ENCODE data around the gene CNTNAP4.

CNTNAP4 gene

GRCh38 chr16:76276745-76277438 is at the start of gene CNTNAP4:
Gene CNTNAP4 (plus strand): TSS chr16:76277401. CDS start chr16:76277663, 262 bp downstream.
- no peak for DNase-seq (ENCODE audit: low read depth in 2 of 2)

DNA sequence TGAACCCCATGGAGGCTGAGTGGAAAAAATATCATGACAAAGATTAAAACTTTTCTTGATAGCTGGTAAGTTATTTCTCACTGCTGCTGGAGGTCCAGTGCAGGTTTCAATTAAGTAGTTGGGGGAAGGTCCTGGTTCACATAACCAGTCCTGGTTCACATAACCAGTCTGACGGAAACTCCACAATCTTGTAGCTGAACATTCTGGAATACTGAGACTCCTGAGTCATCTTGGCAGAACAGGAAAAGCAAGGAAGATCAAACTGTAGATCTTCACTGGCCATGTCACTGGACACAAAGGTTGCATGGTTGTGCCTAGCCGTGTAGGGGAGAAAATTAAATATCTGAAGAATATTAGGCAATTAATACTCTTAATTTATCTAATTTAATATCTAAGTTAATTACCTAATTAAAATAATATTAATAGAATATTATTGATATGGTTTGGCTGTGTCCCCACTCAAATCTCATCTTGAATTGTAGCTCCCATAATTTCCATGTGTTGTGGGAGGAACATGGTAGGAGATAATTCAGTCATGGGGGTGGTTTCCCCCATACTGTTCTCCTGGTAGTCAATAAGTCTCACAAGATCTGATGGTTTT is 48.6 kb upstream of the CNTNAP4 start:
- DNase-seq (ENCODE audit: low read depth in 2 of 2): no peak

GRCh38 chr16:76232704-76233103 is 44.5 kb upstream of the CNTNAP4 start:
- no peak for DNase-seq (ENCODE audit: low read depth in 2 of 2)

DNA sequence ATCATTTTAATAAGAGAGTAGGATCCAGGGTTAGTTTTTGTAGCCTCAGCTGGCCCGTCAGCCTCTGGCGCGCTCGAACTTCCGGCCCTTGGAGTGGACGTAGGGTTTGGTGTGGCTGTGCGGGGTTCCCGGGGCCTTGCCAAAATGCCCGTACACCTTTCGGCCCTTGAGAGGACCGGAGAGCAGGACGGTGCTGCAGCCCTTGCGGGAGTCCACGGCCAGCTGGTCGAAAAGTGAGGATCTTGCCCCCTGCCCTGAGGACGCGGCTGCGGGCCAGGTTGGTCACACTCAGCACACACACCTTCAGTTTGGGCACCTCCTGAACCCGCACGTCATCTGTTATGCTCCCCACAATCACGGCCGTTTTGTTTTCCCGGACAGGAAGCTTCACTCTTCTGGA is 42.2 kb upstream of the CNTNAP4 start:
- DNase-seq (ENCODE audit: low read depth in 2 of 2): no peak

DNA sequence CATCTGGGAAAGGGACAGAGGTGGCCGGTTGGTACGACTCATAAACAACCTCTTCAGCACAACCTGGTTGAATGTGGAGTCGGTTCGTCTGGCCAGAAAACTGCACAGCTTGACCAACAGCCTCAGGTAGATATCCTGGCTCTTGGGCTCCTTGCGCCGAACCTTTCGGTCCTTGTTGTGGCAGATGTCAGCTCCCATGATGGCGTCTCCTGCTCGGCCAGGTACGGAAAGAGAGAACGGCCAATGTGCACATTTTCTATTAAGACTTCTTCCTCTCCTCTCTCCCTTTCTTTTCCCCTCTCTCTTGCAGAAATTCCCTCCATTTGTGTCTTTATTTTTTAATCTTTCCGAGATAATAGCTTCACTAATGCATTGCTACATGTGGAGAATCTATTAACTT is 41.8 kb upstream of the CNTNAP4 start:
- no peak for DNase-seq (ENCODE audit: low read depth in 2 of 2)

DNA sequence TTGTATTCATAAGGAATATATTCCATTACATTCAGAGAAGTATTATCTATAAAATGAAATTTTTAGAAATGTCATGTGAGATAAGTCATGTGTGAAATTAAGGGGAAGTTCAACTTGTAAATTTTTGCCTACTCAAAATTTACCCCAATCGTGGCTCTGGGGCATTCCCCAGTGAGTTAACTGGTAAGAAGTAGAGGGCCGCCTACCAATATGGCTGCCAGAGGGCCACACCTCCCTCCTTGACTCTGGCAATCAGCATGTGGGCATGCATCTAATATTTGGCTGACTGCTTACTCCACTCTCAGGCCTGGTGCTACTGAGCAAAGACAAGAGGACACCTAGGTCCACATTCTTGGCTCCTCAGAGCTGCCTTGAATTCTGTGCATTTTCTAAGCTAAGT is 39.7 kb upstream of the CNTNAP4 start:
- no peak for DNase-seq (ENCODE audit: low read depth in 2 of 2)

DNA sequence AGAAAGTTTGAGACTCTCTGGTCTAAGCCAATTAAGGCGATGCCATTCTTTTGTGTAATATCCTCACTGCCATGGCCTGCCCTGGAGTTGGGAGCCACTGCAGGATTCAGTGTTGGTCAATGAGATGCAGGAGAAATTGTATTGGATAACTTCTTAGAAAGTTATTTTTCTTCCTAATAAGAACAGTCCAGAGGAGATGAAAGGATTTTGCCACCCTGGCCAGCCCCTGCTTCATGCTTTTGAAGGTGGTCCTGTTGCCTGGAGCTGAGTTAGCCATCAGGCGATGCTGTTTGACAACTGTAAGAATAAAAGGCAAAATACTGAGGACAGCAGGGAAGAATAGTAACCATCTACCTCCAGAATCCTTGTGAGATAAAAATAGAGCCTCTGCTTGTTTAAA is 35.4 kb upstream of the CNTNAP4 start:
- no peak for DNase-seq (ENCODE audit: low read depth in 2 of 2)

- no peak for DNase-seq (ENCODE audit: low read depth in 2 of 2)
Observed at GRCh38 chr16:76243620-76244019, 33.6 kb upstream of the CNTNAP4 start.

DNA sequence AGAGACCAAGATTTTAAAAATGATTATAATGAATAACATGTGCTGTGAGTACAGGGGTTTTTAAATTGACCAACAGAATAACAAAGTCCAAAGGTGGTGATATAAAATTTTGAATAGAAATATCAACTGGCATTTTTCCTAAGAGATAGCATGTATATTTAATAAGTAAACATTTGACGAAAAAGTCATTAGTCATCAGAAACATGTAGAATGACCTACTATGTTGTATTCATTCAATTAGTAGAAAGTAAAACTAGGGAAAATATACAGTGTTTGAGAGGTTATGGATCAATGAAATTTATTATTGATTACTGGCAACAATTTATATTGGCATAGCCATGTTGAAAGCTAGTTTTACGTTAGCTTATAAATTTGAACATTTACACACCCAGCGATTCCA is 30.6 kb upstream of the CNTNAP4 start:
- DNase-seq (ENCODE audit: low read depth in 2 of 2): no peak

DNA sequence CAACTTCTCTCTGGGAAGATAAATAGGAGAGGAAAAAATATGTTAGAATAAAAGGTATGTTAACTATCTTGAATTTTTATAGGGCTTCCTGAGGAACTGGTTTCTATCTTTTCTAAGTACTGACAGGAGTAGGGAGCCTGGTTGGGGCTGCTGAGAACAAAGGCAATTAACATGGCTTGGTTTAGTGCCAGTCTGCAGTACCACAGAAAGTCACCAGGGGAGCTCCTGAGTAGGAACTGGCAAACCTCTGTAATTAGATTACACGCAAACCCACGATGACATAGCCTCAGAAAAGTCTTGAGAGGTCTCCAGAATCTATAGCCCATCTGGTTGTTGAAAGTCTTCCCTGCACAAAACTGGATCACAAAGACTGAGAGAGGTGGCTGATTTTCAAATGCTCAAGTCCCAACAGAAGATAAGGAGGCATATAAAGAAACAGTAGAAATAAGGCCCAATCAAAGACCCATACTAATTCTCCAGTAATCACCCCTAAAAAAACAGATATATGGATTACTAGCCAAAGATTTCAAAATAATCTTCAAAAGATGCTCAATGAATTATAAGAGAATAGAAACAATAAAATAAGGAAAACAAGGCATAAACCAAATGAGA is 11.7 kb upstream of the CNTNAP4 start:
- DNase-seq (ENCODE audit: low read depth in 2 of 2): no peak

- no peak for DNase-seq (ENCODE audit: low read depth in 2 of 2)
Observed at GRCh38 chr16:76268824-76269223, 8.4 kb upstream of the CNTNAP4 start.

- DNase-seq (ENCODE audit: low read depth in 2 of 2): no peak
Observed at GRCh38 chr16:76277460-76278030, 344 bp downstream of the CNTNAP4 start.

DNA sequence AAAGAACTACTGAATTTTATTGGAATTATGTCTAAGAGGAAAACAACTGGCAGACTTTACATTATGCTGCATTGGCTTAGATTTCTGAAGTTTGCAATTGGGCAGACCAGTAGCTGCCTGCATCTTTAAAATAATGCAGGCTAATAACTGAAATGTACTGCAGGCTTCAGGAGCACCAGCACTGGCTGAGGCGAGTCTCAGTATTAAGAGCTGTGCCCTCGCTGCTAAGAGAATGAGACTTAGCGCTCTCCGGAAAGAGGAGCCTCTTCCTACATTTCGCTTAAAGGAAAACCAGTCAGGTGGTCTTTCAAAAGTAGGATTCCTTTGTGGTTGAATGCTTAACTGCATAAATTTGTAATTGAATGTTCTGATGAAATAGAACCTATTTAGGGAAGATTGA is 885 bp downstream of the CNTNAP4 start:
- no peak for DNase-seq (ENCODE audit: low read depth in 2 of 2)

- no peak for DNase-seq (ENCODE audit: low read depth in 2 of 2)
Observed at GRCh38 chr16:76278980-76279379, 1.8 kb downstream of the CNTNAP4 start.

DNA sequence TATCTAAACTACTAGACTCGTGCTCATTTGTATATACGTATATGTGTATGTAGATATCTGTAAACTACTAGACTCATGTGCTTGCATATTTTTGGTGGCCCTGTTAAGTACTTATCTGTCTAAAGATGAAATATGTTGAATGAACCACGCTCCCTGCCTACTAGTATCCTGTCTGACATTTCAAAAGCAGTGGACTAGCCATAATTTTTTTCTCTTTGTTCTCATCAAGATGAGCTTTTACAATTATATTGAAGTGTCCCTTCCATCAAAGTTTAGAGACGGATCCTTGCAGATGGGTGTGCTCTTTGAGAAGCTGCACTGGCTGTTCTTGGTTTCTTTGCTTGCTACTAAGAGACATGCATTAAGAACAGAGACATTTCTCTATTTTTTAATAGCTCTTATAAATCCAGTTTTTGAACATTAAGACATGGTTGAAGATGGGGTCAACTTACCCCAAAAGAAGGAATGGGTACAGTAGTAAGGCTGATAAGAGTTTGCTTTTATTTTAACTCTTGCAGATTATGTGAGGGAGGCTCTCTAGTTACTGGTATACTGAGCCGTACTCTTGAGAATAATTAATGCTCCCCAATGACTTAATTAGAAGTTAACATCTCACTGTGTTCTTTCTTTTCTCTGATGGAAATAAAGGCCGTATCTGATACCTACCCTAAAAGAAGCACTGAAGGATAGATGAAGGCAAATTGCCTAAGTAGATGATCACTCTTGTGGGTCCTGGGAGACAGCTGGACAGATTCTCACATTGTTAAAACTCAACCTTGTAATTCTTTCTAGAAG is 3.4 kb downstream of the CNTNAP4 start:
- no peak for DNase-seq (ENCODE audit: low read depth in 2 of 2)

- no peak for DNase-seq (ENCODE audit: low read depth in 2 of 2)
Observed at GRCh38 chr16:76287466-76287865, 10.3 kb downstream of the CNTNAP4 start.

GRCh38 chr16:76292218-76292617 is 15.0 kb downstream of the CNTNAP4 start:
- no peak for DNase-seq (ENCODE audit: low read depth in 2 of 2)

GRCh38 chr16:76293980-76294379 is 16.8 kb downstream of the CNTNAP4 start:
- DNase-seq (ENCODE audit: low read depth in 2 of 2): no peak

- no peak for DNase-seq (ENCODE audit: low read depth in 2 of 2)
Observed at GRCh38 chr16:76294396-76295214, 17.4 kb downstream of the CNTNAP4 start.

DNA sequence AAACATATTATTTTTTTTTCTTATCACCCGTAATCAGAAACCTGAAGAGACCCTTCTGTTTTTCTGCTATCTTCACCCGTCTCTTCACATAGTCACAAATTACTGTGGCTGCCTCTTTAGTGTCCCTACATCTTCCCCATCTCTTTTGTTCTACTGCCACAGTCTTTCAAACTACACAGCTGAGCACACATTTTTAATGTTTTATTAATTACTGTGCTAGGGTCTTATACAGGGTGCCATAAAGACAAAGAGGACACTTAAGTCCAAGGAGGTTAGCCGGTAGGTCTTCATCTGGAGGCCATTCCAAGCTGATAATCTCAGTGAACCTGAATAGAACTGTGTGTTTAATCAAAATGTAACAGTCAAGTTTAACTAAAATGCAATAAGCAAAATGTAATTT is 20.7 kb downstream of the CNTNAP4 start:
- no peak for DNase-seq (ENCODE audit: low read depth in 2 of 2)

GRCh38 chr16:76303637-76304314 is 26.6 kb downstream of the CNTNAP4 start:
- no peak for DNase-seq (ENCODE audit: low read depth in 2 of 2)

All from stimulated activated CD8-positive, alpha-beta memory T cell treated with anti-CD3 and anti-CD28 coated beads, Interleukin-7, amount 100 ng/mL, for 4 hours (primary cell).